ENCODE measurements around the gene SLC25A22. TPM values are rescaled to one million over a fixed set of nuclear protein-coding genes. Genes with fewer than 3 reads are reported as not detected.
A peak's percentile ranks its signal among the peaks of the same experiment; 100 is the strongest.

SLC25A22 gene
- polyA plus RNA-seq, 1 of the 3 experiments (the other 2 are of a cell fraction) = 50.9 TPM

DNA sequence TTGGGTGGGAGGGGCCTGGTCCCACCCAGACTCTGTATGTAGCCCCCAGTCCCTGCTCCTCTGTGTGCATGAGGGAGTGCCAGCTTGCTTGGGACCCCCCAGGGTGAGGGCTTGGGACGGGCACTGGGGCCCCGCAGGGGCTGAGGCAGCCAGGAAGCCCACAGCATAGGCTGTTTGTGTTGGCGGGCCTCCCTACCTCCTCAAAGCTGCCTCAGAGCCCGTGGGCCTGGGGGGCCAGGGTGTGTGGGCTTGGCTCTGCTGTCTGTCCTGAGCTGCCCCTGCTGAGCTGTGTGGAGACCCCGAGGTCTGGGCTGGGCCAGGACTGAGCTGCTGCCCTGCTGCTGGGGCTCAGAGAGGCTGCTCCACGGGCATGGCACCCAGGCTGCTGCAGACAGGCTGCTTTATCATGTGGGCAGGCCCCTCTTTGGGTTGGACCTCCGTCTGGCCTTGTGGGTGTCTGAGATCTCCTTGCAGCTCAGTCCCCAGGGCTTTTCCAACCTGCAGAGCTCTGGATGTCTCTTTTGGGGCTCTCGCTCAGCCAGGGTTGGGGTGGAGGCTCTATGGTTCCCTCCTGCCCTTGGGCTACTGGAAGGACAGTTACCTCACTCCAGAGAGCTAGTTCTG lies 47.9 kb upstream of the SLC25A22 start:
- DNase-seq = no peak
- 63% methylated on average over 5 of the region's 8 CpGs for WGBS (ENCODE audit: low lambda C conversion rate)
- Histone ChIP-seq H3K4me2 (peak overlapping the region; percentile 100), H2AFZ (ENCODE audit: low read depth) (no peak overlapping the region), H3K9ac (peak overlapping the region; percentile 97), H3K36me3 (replicated peaks in 1 of 2; ENCODE audit: control insufficient read depth in 1 of 2, insufficient read depth in 2 of 2, low read length in 1 of 2) (peaks cover 0 to 10% of the 10 kb centered on the region in 2 experiments), H3F3A (replicated peaks; ENCODE audit: insufficient read depth) (peaks cover 25% of the 10 kb centered on the region), H3K27me3 (ENCODE audit: insufficient read depth) (no peaks in the 10 kb centered on the region), H3K27ac (ENCODE audit: low read depth in 2 of 2, low read length in 1 of 2) (peak overlapping the region; percentile 91 to 93), H3K9me3 (no peaks in the 10 kb centered on the region), H3K79me2 (ENCODE audit: insufficient read depth) (peaks cover 65% of the 10 kb centered on the region), H4K20me1 (ENCODE audit: insufficient read depth) (peaks cover 38% of the 10 kb centered on the region), H3K9me2 (no peaks in the 10 kb centered on the region), H3K4me3 (ENCODE audit: low read depth in 2 of 2, low read length in 1 of 2) (peak overlapping the region in 1 of 2 experiments; percentile 100; a peak in 1 of 4 replicates), H3K4me1 (ENCODE audit: control insufficient read depth in 1 of 2, insufficient read depth in 2 of 2, low read depth in 1 of 2, low read length in 1 of 2) (peaks cover 32 to 42% of the 10 kb centered on the region in 2 experiments; a peak in 3 of 4 replicates)
- no peak for TF ChIP-seq FOSL2 (IDR thresholded peaks at IDR 0.05; ENCODE audit: borderline replicate concordance, low read depth)
- TF ChIP-seq NFIC (IDR thresholded peaks at IDR 0.05; ENCODE audit: borderline replicate concordance) = peak; percentile 42
- CTCF ChIA-PET = interaction anchor here (0.9 to 7.5 kb wide), 3 partner anchors 16 to 205 kb away, joined by 3 to 70 read pairs (median 3); partner anchors contain the start of gene PNPLA2
- POLR2A ChIA-PET = no interaction called here

- TF ChIP-seq PBX3 (IDR thresholded peaks at IDR 0.05) (peak; percentile 55), GABPA (IDR thresholded peaks at IDR 0.05; ENCODE audit: low read depth) (no peak), YY1 (IDR thresholded peaks at IDR 0.05; ENCODE audit: low read depth) (no peak), JUND (IDR thresholded peaks at IDR 0.05) (no peak), EZH2phosphoT487 (IDR thresholded peaks at IDR 0.05; ENCODE audit: borderline replicate concordance, low read depth) (no peak), TEAD4 (IDR thresholded peaks at IDR 0.05; ENCODE audit: borderline replicate concordance, insufficient read depth) (no peak), MXI1 (IDR thresholded peaks at IDR 0.05; ENCODE audit: low read depth, low read length) (peak; percentile 36; the same call in 1 of the 2 replicates), RAD21 (IDR thresholded peaks at IDR 0.05; ENCODE audit: low read length) (no peak), NFIC (IDR thresholded peaks at IDR 0.05; ENCODE audit: borderline replicate concordance) (peak; percentile 81; the same call in 1 of the 2 replicates)
- TF ChIP-seq, protein P1, sequence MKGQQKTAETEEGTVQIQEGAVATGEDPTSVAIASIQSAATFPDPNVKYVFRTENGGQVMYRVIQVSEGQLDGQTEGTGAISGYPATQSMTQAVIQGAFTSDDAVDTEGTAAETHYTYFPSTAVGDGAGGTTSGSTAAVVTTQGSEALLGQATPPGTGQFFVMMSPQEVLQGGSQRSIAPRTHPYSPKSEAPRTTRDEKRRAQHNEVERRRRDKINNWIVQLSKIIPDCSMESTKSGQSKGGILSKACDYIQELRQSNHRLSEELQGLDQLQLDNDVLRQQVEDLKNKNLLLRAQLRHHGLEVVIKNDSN (IDR thresholded peaks at IDR 0.05; ENCODE audit: borderline replicate concordance, low read depth) = peak; percentile 48; the same call in 1 of the 2 replicates
- Histone ChIP-seq H4K20me1 (ENCODE audit: insufficient read depth) (peaks cover 38% of the 10 kb centered on the region), H3K79me2 (ENCODE audit: insufficient read depth) (peaks cover 75% of the 10 kb centered on the region), H3K9ac (peak overlapping the region; percentile 97), H3K27me3 (ENCODE audit: insufficient read depth) (no peaks in the 10 kb centered on the region), H3K9me3 (no peaks in the 10 kb centered on the region), H3K36me3 (replicated peaks in 1 of 2; ENCODE audit: control insufficient read depth in 1 of 2, insufficient read depth in 2 of 2, low read length in 1 of 2) (peaks cover 7 to 14% of the 10 kb centered on the region in 2 experiments), H3F3A (replicated peaks; ENCODE audit: insufficient read depth) (peaks cover 34% of the 10 kb centered on the region), H3K27ac (ENCODE audit: low read depth in 2 of 2, low read length in 1 of 2) (peak overlapping the region; percentile 91 to 93), H3K4me3 (ENCODE audit: low read depth in 2 of 2, low read length in 1 of 2) (peak overlapping the region; percentile 95 to 100; a peak in 3 of 4 replicates), H3K4me1 (ENCODE audit: control insufficient read depth in 1 of 2, insufficient read depth in 2 of 2, low read depth in 1 of 2, low read length in 1 of 2) (peaks cover 32 to 45% of the 10 kb centered on the region in 2 experiments; a peak in 3 of 4 replicates), H3K4me2 (peak overlapping the region; percentile 100), H2AFZ (ENCODE audit: low read depth) (no peak overlapping the region), H3K9me2 (no peaks in the 10 kb centered on the region)
- peak; percentile 82 for DNase-seq
- POLR2A ChIA-PET = no interaction called here
- 51% methylated on average over 9 of the region's 31 CpGs for whole genome bisulfite sequencing (ENCODE audit: low lambda C conversion rate)
- CTCF ChIA-PET = interaction anchor here (1.3 to 7.5 kb wide), 6 partner anchors 9 to 206 kb away, joined by 3 to 70 read pairs (median 3); no protein-coding TSS in a partner anchor
Measured at GRCh38 chr11:844693-845644, 46.9 kb upstream of the SLC25A22 start.
